IMR-90 (cell line): ENCODE data around the gene LSM7. TPM values are rescaled to one million over a fixed set of nuclear protein-coding genes. Genes with fewer than 3 reads are reported as not detected.

Source experiments
- ATAC-seq: fragments of 200-7000 bp; cut with Tn5 transposase; 2 replicates; pipeline ENCODE4 v1.9.1; 2020; ENCODE audit warnings: low read depth, mild to moderate bottlenecking, moderate library complexity
- BruUV-seq: library from RNA; stranded (reverse); fragments of 400-500 nt; replicated peaks from 2 replicates; lab custom pipeline; 2021; lab: Mats Ljungman, UMichigan
- CTCF ChIA-PET: fragments of 300-600 bp; formaldehyde crosslinking; extraction: SDS; loops from one replicate; lab custom pipeline; 2021; ENCODE audit warnings: antibody characterized with exemption; lab: Yijun Ruan, JAX
- POLR2A ChIA-PET: fragments of 300-600 bp; sonication (Branson Sonifier 250); formaldehyde crosslinking; loops from one replicate; lab custom pipeline; 2022; ENCODE audit warnings: antibody characterized with exemption; ENCODE audit not compliant: unreplicated experiment; lab: Charles Lee
- DNase-seq: peaks from one replicate; pipeline ENCODE4 v3.0.0; 2013
- H2AFZ ChIP-seq: replicated peaks from 2 replicates; pipeline ENCODE3; 2013; ENCODE audit warnings: low read length, mild to moderate bottlenecking; ENCODE audit not compliant: poor library complexity
- H2AK5ac ChIP-seq: 2 replicates; pipeline ENCODE4 v1.6.1; 2013; ENCODE audit warnings: low read depth, low read length, inconsistent platforms
- H2AK9ac ChIP-seq: replicated peaks from 2 replicates; pipeline ENCODE3; 2013; ENCODE audit warnings: mild to moderate bottlenecking, low read depth, low read length, moderate library complexity; ENCODE audit not compliant: poor library complexity
- H2BK120ac ChIP-seq: 2 replicates; pipeline ENCODE4 v1.6.1; 2013; ENCODE audit warnings: low read depth, low read length, inconsistent platforms
- H2BK15ac ChIP-seq: 3 replicates; pipeline ENCODE4 v1.6.1; 2013; ENCODE audit warnings: low read depth, low read length, inconsistent platforms
- H2BK20ac ChIP-seq: 2 replicates; pipeline ENCODE4 v1.6.1; 2013; ENCODE audit warnings: low read depth, mild to moderate bottlenecking, inconsistent platforms, low read length, moderate library complexity
- H2BK5ac ChIP-seq: 2 replicates; pipeline ENCODE4 v1.6.1; 2013; ENCODE audit warnings: mild to moderate bottlenecking, low read depth, low read length, inconsistent platforms; ENCODE audit not compliant: poor library complexity, severe bottlenecking
- H3K14ac ChIP-seq: replicated peaks from 2 replicates; pipeline ENCODE4 v1.6.1; 2013; ENCODE audit warnings: low read depth, low read length, inconsistent platforms
- H3K18ac ChIP-seq: 2 replicates; pipeline ENCODE4 v1.6.1; 2013; ENCODE audit warnings: low read depth, low read length, control low read depth
- H3K23ac ChIP-seq: 2 replicates; pipeline ENCODE4 v1.6.1; 2013; ENCODE audit warnings: low read depth, low read length, inconsistent platforms
- H3K27ac ChIP-seq: 2 replicates; pipeline ENCODE4 v1.5.1; 2013; ENCODE audit warnings: mild to moderate bottlenecking, control low read depth, low read length; ENCODE audit not compliant: insufficient read depth
- H3K27me3 ChIP-seq: 2 replicates; pipeline ENCODE4 v1.6.1; 2013; ENCODE audit warnings: low read length; ENCODE audit not compliant: control insufficient read depth, insufficient read depth
- H3K36me3 ChIP-seq: 2 replicates; pipeline ENCODE4 v1.6.1; 2013; ENCODE audit warnings: low read length, mixed read lengths; ENCODE audit not compliant: control insufficient read depth, insufficient read depth
- H3K4ac ChIP-seq: 2 replicates; pipeline ENCODE4 v1.6.1; 2013; ENCODE audit warnings: low read depth, low read length, inconsistent platforms
- H3K4me1 ChIP-seq: 2 replicates; pipeline ENCODE4 v1.6.1; 2013; ENCODE audit warnings: low read length, mixed read lengths; ENCODE audit not compliant: control insufficient read depth, insufficient read depth
- H3K4me2 ChIP-seq: 2 replicates; pipeline ENCODE4 v1.6.1; 2013; ENCODE audit warnings: low read depth, mild to moderate bottlenecking, control low read depth, low read length, moderate library complexity
- H3K4me3 ChIP-seq: 2 replicates; pipeline ENCODE4 v1.5.1; 2013; ENCODE audit warnings: low read depth, mild to moderate bottlenecking, control low read depth, low read length, moderate library complexity; ENCODE audit not compliant: insufficient read depth
- H3K56ac ChIP-seq: 2 replicates; pipeline ENCODE4 v1.6.1; 2013; ENCODE audit warnings: low read length, inconsistent platforms; ENCODE audit not compliant: insufficient read depth; ENCODE audit errors: extremely low read depth
- H3K79me1 ChIP-seq, 2 experiments: 2 replicates each; pipeline ENCODE4 v1.6.1; 2013; ENCODE audit warnings: low read length in 2 of 2, inconsistent platforms in 1 of 2, low read depth in 1 of 2
- H3K9ac ChIP-seq: 2 replicates; pipeline ENCODE4 v1.6.1; 2013; ENCODE audit warnings: low read depth, low read length, control low read depth
- H3K9me1 ChIP-seq: 2 replicates; pipeline ENCODE4 v1.6.1; 2013; ENCODE audit warnings: low read length, inconsistent platforms; ENCODE audit not compliant: insufficient read depth
- H3K9me3 ChIP-seq: 2 replicates; pipeline ENCODE4 v1.6.1; 2013; ENCODE audit warnings: low read length; ENCODE audit not compliant: control insufficient read depth, insufficient read depth
- H4K20me1 ChIP-seq: 2 replicates; pipeline ENCODE4 v1.6.1; 2013; ENCODE audit warnings: low read length, inconsistent platforms; ENCODE audit not compliant: insufficient read depth
- H4K5ac ChIP-seq: 2 replicates; pipeline ENCODE4 v1.6.1; 2013; ENCODE audit warnings: mild to moderate bottlenecking, low read depth, low read length, control low read depth
- H4K8ac ChIP-seq, 2 experiments: 2 replicates each; pipeline ENCODE4 v1.6.1; 2013; ENCODE audit warnings: low read depth in 2 of 2, low read length in 2 of 2, control low read depth in 1 of 2, inconsistent platforms in 1 of 2
- H4K91ac ChIP-seq: 2 replicates; pipeline ENCODE4 v1.6.1; 2013; ENCODE audit warnings: low read depth, low read length, inconsistent platforms; ENCODE audit not compliant: insufficient read depth
- BHLHE40 ChIP-seq: fragments of 150-350 bp; IDR thresholded peaks from 2 replicates; pipeline ENCODE4 v1.6.1; 2016; ENCODE audit warnings: mild to moderate bottlenecking, low read depth, low read length
- CEBPB ChIP-seq: IDR thresholded peaks from 2 replicates; pipeline ENCODE4 v1.6.1; 2012; ENCODE audit warnings: low read depth, low read length, improper control_type of control experiment
- CHD1 ChIP-seq: IDR thresholded peaks from 2 replicates; pipeline ENCODE4 v1.6.1; 2012; ENCODE audit warnings: low read depth, low read length, improper control_type of control experiment
- CTCF ChIP-seq: conservative IDR thresholded peaks from 2 replicates; pipeline ENCODE4 v1.5.1; 2012; ENCODE audit warnings: mild to moderate bottlenecking, low read depth, low read length, improper control_type of control experiment
- ELK1 ChIP-seq: fragments of 150-350 bp; IDR thresholded peaks from 2 replicates; pipeline ENCODE4 v1.6.1; 2016; ENCODE audit warnings: low read depth, mild to moderate bottlenecking, low read length, moderate library complexity, borderline replicate concordance
- FOS ChIP-seq: fragments of 150-350 bp; IDR thresholded peaks from 2 replicates; pipeline ENCODE4 v1.6.1; 2016; ENCODE audit warnings: low read depth, low read length
- MAFK ChIP-seq: IDR thresholded peaks from 2 replicates; pipeline ENCODE4 v1.6.1; 2012; ENCODE audit warnings: low read depth, low read length, improper control_type of control experiment
- MAZ ChIP-seq: IDR thresholded peaks from 2 replicates; pipeline ENCODE4 v1.6.1; 2012; ENCODE audit warnings: low read depth, mild to moderate bottlenecking, low read length, improper control_type of control experiment, moderate library complexity, borderline replicate concordance
- MXI1 ChIP-seq: IDR thresholded peaks from 2 replicates; pipeline ENCODE4 v1.6.1; 2012; ENCODE audit warnings: low read depth, mild to moderate bottlenecking, low read length, moderate library complexity, borderline replicate concordance
- NFE2L2 ChIP-seq: fragments of 150-350 bp; IDR thresholded peaks from 2 replicates; pipeline ENCODE4 v1.6.1; 2016; ENCODE audit warnings: low read depth, mild to moderate bottlenecking, low read length
- POLR2A ChIP-seq: IDR thresholded peaks from 2 replicates; pipeline ENCODE4 v1.6.1; 2012; ENCODE audit warnings: mild to moderate bottlenecking, low read depth, low read length
- RAD21 ChIP-seq: IDR thresholded peaks from 2 replicates; pipeline ENCODE4 v1.6.1; 2012; ENCODE audit warnings: low read length, improper control_type of control experiment
- RCOR1 ChIP-seq: IDR thresholded peaks from 2 replicates; pipeline ENCODE4 v1.6.1; 2012; ENCODE audit warnings: mild to moderate bottlenecking, low read length, improper control_type of control experiment; ENCODE audit not compliant: insufficient replicate concordance
- RFX5 ChIP-seq: IDR thresholded peaks from 2 replicates; pipeline ENCODE4 v1.8.0; 2012; ENCODE audit warnings: low read depth, mild to moderate bottlenecking, low read length, moderate library complexity
- SMC3 ChIP-seq: fragments of 150-350 bp; IDR thresholded peaks from 2 replicates; pipeline ENCODE4 v1.6.1; 2016; ENCODE audit warnings: low read depth, mild to moderate bottlenecking, antibody characterized with exemption, low read length, moderate library complexity
- USF2 ChIP-seq: fragments of 150-350 bp; IDR thresholded peaks from 2 replicates; pipeline ENCODE4 v1.6.1; 2017; ENCODE audit warnings: mild to moderate bottlenecking, antibody characterized with exemption, low read length, low read depth
- WGBS, 2 experiments: methylation state at CpG; one replicate each; pipeline versions ENCODE4 v1.1.5 to v1.1.7; 2013; ENCODE audit warnings: missing lambda C conversion rate in 2 of 2; ENCODE audit not compliant: insufficient read length in 1 of 2; ENCODE audit errors: extremely low coverage in 2 of 2; 5-methylcytosine and 5-hydroxymethylcytosine counted together
- dilution Hi-C: fragments of 300-500 bp; cut with HindIII; formaldehyde crosslinking; loops from one replicate; pipeline ENCODE4 v1.14.3; 2018; ENCODE audit warnings: low sequenced_read_pairs; ENCODE audit not compliant: unreplicated experiment
- in situ Hi-C: fragments of 300-500 bp; cut with MboI; formaldehyde crosslinking; loops from 3 replicates; pipeline ENCODE4 v1.14.3; 2019; ENCODE audit warnings: low sequenced_read_pairs, inconsistent platforms, mixed read lengths
- intact Hi-C: fragments of 100-400 bp; cut with micrococcal nuclease; formaldehyde crosslinking; loops from 2 replicates; pipeline ENCODE4 v1.10.0; 2022
- polyA plus RNA-seq, 3 experiments: library from polyadenylated mRNA; depleted of rRNA; stranded (reverse); fragments of >200 nt; gene quantifications; 2 replicates each; pipeline ENCODE4 v1.2.3, GENCODE V29; 2012; ENCODE audit warnings: low replicate concordance in 1 of 3
- total RNA-seq: library from RNA; depleted of rRNA; stranded (reverse); fragments of >200 nt; gene quantifications from 2 replicates; pipeline ENCODE4 v1.2.3, GENCODE V29; 2012

The LSM7 gene
- total and polyA plus RNA-seq, 2 of the 4 experiments (the other 2 are of a cell fraction) = 145 to 708 TPM

GRCh38 chr19:2288338-2288817, 40.0 kb downstream of the LSM7 start:
- H4K20me1 ChIP-seq = peaks cover 26% of the 10 kb centered on the region
- no peak overlapping the region for H2AK9ac ChIP-seq
- H4K91ac ChIP-seq = no peak overlapping the region
- H3K14ac ChIP-seq = no peak overlapping the region
- H3K18ac ChIP-seq = no peak overlapping the region
- POLR2A ChIA-PET = no interaction called here
- H3K27ac ChIP-seq = no peak overlapping the region
- ATAC-seq (no peak), DNase-seq (no peak)
- in situ Hi-C loops = no loop called here
- H3K9me1 ChIP-seq = no peaks in the 10 kb centered on the region
- H4K8ac ChIP-seq = no peak overlapping the region
- no peak overlapping the region for H3K4me3 ChIP-seq
- BruUV-seq = no TSS peak
- dilution Hi-C loops = no loop called here
- H3K9me3 ChIP-seq = no peaks in the 10 kb centered on the region
- TF ChIP-seq MXI1 (no peak), BHLHE40 (no peak), FOS (no peak), RFX5 (no peak), RCOR1 (no peak), RAD21 (no peak), MAFK (no peak), MAZ (no peak), USF2 (no peak), NFE2L2 (no peak), SMC3 (no peak), CHD1 (no peak), POLR2A (no peak), CEBPB (no peak), ELK1 (no peak), CTCF (no peak)
- no peak overlapping the region for H2BK15ac ChIP-seq
- CTCF ChIA-PET = no interaction called here
- H4K5ac ChIP-seq = no peak overlapping the region
- H3K79me1 ChIP-seq = no peaks in the 10 kb centered on the region
- no peak overlapping the region for H2BK20ac ChIP-seq
- H3K9ac ChIP-seq = no peak overlapping the region
- no peak overlapping the region for H2AK5ac ChIP-seq
- H2BK5ac ChIP-seq = no peak overlapping the region
- H3K4me2 ChIP-seq = no peak overlapping the region
- peaks cover 60% of the 10 kb centered on the region for H3K27me3 ChIP-seq
- H3K4me1 ChIP-seq = peaks cover 5% of the 10 kb centered on the region
- H3K4ac ChIP-seq = no peak overlapping the region
- H3K36me3 ChIP-seq = no peaks in the 10 kb centered on the region
- no peak overlapping the region for H2AFZ ChIP-seq
- no peak overlapping the region for H3K23ac ChIP-seq
- 78% methylated on average over 12 of the region's 17 CpGs; no CpG with 5 or more reads in 1 of the 2 experiments for WGBS, 2 experiments
- intact Hi-C loops = no loop called here
- no peak overlapping the region for H2BK120ac ChIP-seq
- no peak overlapping the region for H3K56ac ChIP-seq
